ENCODE results near the gene CAV1.

Gene CAV1

GRCh38 chr7:116554436-116554835 is 29.6 kb downstream of the CAV1 start:
- no peak for TF ChIP-seq CTCF (IDR thresholded peaks at IDR 0.05; ENCODE audit: low read depth, low read length, missing control alignments)
- DNase-seq (ENCODE audit: extremely low read depth, low read depth): no peak
- no peak overlapping the region for H3K4me3 ChIP-seq (replicated peaks; ENCODE audit: low read depth, low read length)

DNA sequence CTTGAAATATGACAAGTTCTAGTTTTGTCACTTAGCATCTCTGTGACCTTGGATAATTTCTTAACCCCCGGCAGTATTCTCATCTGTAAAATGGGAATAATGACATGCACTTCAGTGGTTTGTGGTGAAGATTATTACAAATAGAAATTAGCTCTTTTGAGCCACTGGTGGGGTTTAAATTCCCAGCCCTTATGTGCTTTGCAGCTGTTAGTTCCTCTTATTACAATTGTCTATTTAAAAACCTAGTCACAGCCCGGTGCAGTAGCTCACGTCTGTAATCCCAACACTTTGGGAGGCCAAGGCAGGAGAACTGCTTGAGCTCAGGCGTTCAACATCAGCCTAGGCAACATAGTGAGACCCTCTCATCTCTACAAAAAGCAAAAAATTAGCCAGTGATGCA is 30.1 kb downstream of the CAV1 start:
- TF ChIP-seq CTCF (IDR thresholded peaks at IDR 0.05; ENCODE audit: low read depth, low read length, missing control alignments): no peak
- DNase-seq (ENCODE audit: extremely low read depth, low read depth): no peak
- no peak overlapping the region for H3K4me3 ChIP-seq (replicated peaks; ENCODE audit: low read depth, low read length)

- DNase-seq (ENCODE audit: extremely low read depth, low read depth): no peak
- no peak overlapping the region for H3K4me3 ChIP-seq (replicated peaks; ENCODE audit: low read depth, low read length)
- TF ChIP-seq CTCF (IDR thresholded peaks at IDR 0.05; ENCODE audit: low read depth, low read length, missing control alignments): no peak
These were observed 32.3 kb downstream of the CAV1 start for GRCh38 chr7:116557066-116557585.

DNA sequence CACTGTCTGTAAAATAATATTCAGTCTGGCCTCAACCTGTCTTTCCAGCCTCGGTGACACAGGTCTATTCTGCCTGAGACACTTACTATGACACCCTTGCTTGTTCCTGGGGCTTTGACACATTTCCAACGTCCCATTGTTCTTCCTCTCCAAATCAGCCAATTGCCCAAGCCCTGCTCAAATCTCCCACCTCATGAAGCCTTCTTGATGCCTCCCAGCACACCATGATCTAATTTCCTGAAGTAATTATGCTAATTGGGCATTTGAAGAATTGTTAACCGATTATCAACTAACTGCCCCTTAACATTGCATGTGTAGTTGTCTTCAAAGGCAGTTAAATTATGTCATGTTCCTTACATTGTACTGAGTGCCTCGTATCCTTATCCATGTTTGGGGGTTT is 33.1 kb downstream of the CAV1 start:
- no peak for DNase-seq (ENCODE audit: extremely low read depth, low read depth)
- no peak overlapping the region for H3K4me3 ChIP-seq (replicated peaks; ENCODE audit: low read depth, low read length)
- TF ChIP-seq CTCF (IDR thresholded peaks at IDR 0.05; ENCODE audit: low read depth, low read length, missing control alignments): no peak

- DNase-seq (ENCODE audit: extremely low read depth, low read depth): no peak
- no peak for TF ChIP-seq CTCF (IDR thresholded peaks at IDR 0.05; ENCODE audit: low read depth, low read length, missing control alignments)
- no peak overlapping the region for H3K4me3 ChIP-seq (replicated peaks; ENCODE audit: low read depth, low read length)
These were observed 35.5 kb downstream of the CAV1 start for GRCh38 chr7:116560021-116560970.

DNA sequence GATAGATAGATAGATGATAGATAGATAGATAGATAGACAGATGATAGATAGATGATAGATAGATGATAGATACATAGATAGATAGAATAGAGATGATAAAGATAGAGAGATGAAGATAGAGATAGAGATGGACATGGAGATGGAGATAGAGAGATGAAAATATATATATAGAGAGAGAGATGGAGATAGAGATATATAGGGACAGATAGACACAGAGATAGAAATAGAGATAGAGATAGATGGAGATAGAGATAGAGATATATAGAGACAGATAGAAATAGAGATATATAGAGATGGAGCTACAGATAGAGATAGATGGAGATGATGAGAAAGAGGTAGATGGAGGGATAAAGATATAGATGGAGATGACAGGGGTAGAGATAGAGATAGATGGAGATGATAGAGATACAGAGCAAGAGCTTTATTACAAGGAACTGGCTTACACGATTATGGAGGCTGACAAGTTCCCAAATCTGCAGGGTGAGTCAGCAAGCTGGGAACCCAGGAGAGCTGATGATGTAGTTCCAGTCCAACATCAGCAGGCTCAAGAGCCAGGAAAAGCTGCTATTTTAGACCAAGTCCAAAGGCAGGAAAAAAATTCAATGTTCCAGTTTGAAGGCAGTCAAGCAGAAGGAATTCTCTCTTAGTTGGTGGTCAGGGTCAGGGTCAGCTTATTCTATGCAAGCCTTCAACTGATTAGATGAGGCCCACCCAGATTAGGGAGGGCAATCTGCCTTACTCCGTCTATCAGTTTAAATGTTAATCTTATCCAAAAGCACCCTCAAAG is 37.1 kb downstream of the CAV1 start:
- H3K4me3 ChIP-seq (replicated peaks; ENCODE audit: low read depth, low read length): no peak overlapping the region
- TF ChIP-seq CTCF (IDR thresholded peaks at IDR 0.05; ENCODE audit: low read depth, low read length, missing control alignments): no peak
- DNase-seq (ENCODE audit: extremely low read depth, low read depth): no peak

Measured in HFF-Myc (cell line).